SK-N-SH (cell line): Measurements from ENCODE around the gene OR2C1. TPM values are rescaled to one million over a fixed set of nuclear protein-coding genes. Genes with fewer than 3 reads are reported as not detected.
A peak's percentile ranks its signal among the peaks of the same experiment; 100 is the strongest.

ENCODE experiments used
- CTCF ChIA-PET: fragments of 300-600, 350-600 bp; formaldehyde crosslinking; extraction: SDS; loops from one replicate; lab custom pipeline; 2021; lab: Yijun Ruan, JAX
- POLR2A ChIA-PET: fragments of 350-600 bp; sonication (Branson Sonifier 250); formaldehyde crosslinking; extraction: SDS; loops from one replicate; lab custom pipeline; 2020; ENCODE audit warnings: antibody characterized with exemption, inconsistent platforms; lab: Yijun Ruan, JAX
- DNase-seq: peaks from one replicate; pipeline ENCODE4 v3.0.0; 2012
- H2AFZ ChIP-seq: fragments of 200-600 bp; sonication (generic); 2 replicates; pipeline ENCODE4 v1.8.1; 2016; ENCODE audit warnings: antibody characterized with exemption, mild to moderate bottlenecking, low read depth
- H3F3A ChIP-seq: fragments of 200-600 bp; sonication (generic); replicated peaks from 2 replicates; pipeline ENCODE3; 2016; ENCODE audit warnings: antibody characterized with exemption, mild to moderate bottlenecking; ENCODE audit not compliant: insufficient read depth
- H3K27ac ChIP-seq, 2 experiments: fragments of 200-500 bp in 1 of 2; fragments of 200-600 bp in 1 of 2; sonication (Bioruptor generic) in 1 of 2; sonication (generic), shearing (Covaris generic) in 1 of 2; 2 replicates each; pipeline versions ENCODE4 v1.5.1 to v1.6.1; 2014 to 2016; ENCODE audit warnings: low read depth in 2 of 2, inconsistent platforms in 1 of 2, low read length in 1 of 2, mild to moderate bottlenecking in 1 of 2, mixed read lengths in 1 of 2
- H3K27me3 ChIP-seq: fragments of 200-600 bp; sonication (generic), shearing (Covaris generic); 2 replicates; pipeline ENCODE4 v1.6.1; 2016; ENCODE audit warnings: mixed run types; ENCODE audit not compliant: insufficient read depth
- H3K36me3 ChIP-seq, 2 experiments: fragments of 200-500 bp in 1 of 2; fragments of 200-600 bp in 1 of 2; sonication (Bioruptor generic) in 1 of 2; sonication (generic) in 1 of 2; replicated peaks in 1 of 2; 2 replicates each; pipeline versions ENCODE3 to v1.5.1; 2014 to 2016; ENCODE audit warnings: low read length in 1 of 2, mild to moderate bottlenecking in 1 of 2; ENCODE audit not compliant: insufficient read depth in 2 of 2, control insufficient read depth in 1 of 2
- H3K4me1 ChIP-seq, 2 experiments: fragments of 200-500 bp in 1 of 2; fragments of 200-600 bp in 1 of 2; sonication (Bioruptor generic) in 1 of 2; sonication (generic), shearing (Covaris generic) in 1 of 2; 2 replicates each; pipeline versions ENCODE4 v1.5.1 to v1.6.1; 2014 to 2016; ENCODE audit warnings: low read depth in 1 of 2, low read length in 1 of 2, mixed run types in 1 of 2; ENCODE audit not compliant: insufficient read depth in 2 of 2, control insufficient read depth in 1 of 2
- H3K4me2 ChIP-seq: fragments of 200-600 bp; sonication (generic), shearing (Covaris generic); 2 replicates; pipeline ENCODE4 v1.6.1; 2017; ENCODE audit warnings: mixed run types
- H3K4me3 ChIP-seq, 2 experiments: fragments of 200-500 bp in 1 of 2; fragments of 200-600 bp in 1 of 2; sonication (Bioruptor generic) in 1 of 2; sonication (generic), shearing (Covaris generic) in 1 of 2; 2 replicates each; pipeline versions ENCODE4 v1.5.1 to v1.8.1; 2014 to 2016; ENCODE audit warnings: low read depth in 2 of 2, inconsistent platforms in 1 of 2, low read length in 1 of 2, mild to moderate bottlenecking in 1 of 2, mixed read lengths in 1 of 2, moderate library complexity in 1 of 2
- H3K79me2 ChIP-seq: fragments of 200-600 bp; sonication (generic); 2 replicates; pipeline ENCODE4 v1.8.1; 2017; ENCODE audit warnings: mild to moderate bottlenecking; ENCODE audit not compliant: insufficient read depth
- H3K9ac ChIP-seq: fragments of 200-600 bp; sonication (generic); 2 replicates; pipeline ENCODE4 v1.6.1; 2017; ENCODE audit warnings: mixed run types
- H3K9me2 ChIP-seq: fragments of 200-600 bp; sonication (generic); 2 replicates; pipeline ENCODE4 v1.6.1; 2017; ENCODE audit warnings: mixed run types
- H3K9me3 ChIP-seq: fragments of 200-600 bp; sonication (generic); 2 replicates; pipeline ENCODE4 v1.6.1; 2017; ENCODE audit warnings: mixed run types, mild to moderate bottlenecking, moderate library complexity
- H4K20me1 ChIP-seq: fragments of 200-600 bp; sonication (generic); 2 replicates; pipeline ENCODE4 v1.6.1; 2017; ENCODE audit warnings: mild to moderate bottlenecking, mixed run types; ENCODE audit not compliant: insufficient read depth
- CTCF ChIP-seq: fragments of 200-600 bp; sonication (generic); IDR thresholded peaks from 2 replicates; pipeline ENCODE4 v1.6.1; 2017; ENCODE audit warnings: antibody characterized with exemption, mild to moderate bottlenecking, moderate library complexity
- EP300 ChIP-seq, 2 experiments: IDR thresholded peaks; 2 replicates each; pipeline versions ENCODE4 v1.4.0 to v1.6.1; 2012; ENCODE audit warnings: borderline replicate concordance in 1 of 2, low read depth in 1 of 2, low read length in 1 of 2
- FOSL2 ChIP-seq: IDR thresholded peaks from 2 replicates; pipeline ENCODE4 v1.4.0; 2012; ENCODE audit warnings: low read depth, mild to moderate bottlenecking, moderate library complexity, borderline replicate concordance
- FOXJ3 ChIP-seq: sonication (generic); formaldehyde crosslinking; IDR thresholded peaks from 2 replicates; pipeline ENCODE4 v1.5.1; 2020; ENCODE audit warnings: mild to moderate bottlenecking, missing genetic modification reagents
- GABPA ChIP-seq: IDR thresholded peaks from 2 replicates; pipeline ENCODE4 v1.4.0; 2012; ENCODE audit warnings: low read depth, mild to moderate bottlenecking
- GATA2 ChIP-seq: sonication (generic); formaldehyde crosslinking; IDR thresholded peaks from 2 replicates; pipeline ENCODE4 v1.5.0; 2020; ENCODE audit warnings: mild to moderate bottlenecking, missing genetic modification reagents
- MEF2A ChIP-seq: IDR thresholded peaks from 2 replicates; pipeline ENCODE4 v1.4.0; 2012; ENCODE audit warnings: low read depth, borderline replicate concordance
- MXI1 ChIP-seq: IDR thresholded peaks from 2 replicates; pipeline ENCODE4 v1.6.1; 2012; ENCODE audit warnings: mild to moderate bottlenecking, low read depth, low read length, improper control_type of control experiment
- NRF1 ChIP-seq: IDR thresholded peaks from 2 replicates; pipeline ENCODE4 v1.6.1; 2012; ENCODE audit warnings: low read depth, mild to moderate bottlenecking, low read length
- PBX3 ChIP-seq: IDR thresholded peaks from 2 replicates; pipeline ENCODE4; 2012
- RFX5 ChIP-seq: IDR thresholded peaks from 2 replicates; pipeline ENCODE4 v1.6.1; 2012; ENCODE audit warnings: mild to moderate bottlenecking, improper control_type of control experiment, low read length
- SMC3 ChIP-seq: IDR thresholded peaks from 2 replicates; pipeline ENCODE4 v1.6.1; 2012; ENCODE audit warnings: low read depth, low read length, improper control_type of control experiment
- TAF1 ChIP-seq: IDR thresholded peaks from 2 replicates; pipeline ENCODE4 v1.6.1; 2012; ENCODE audit warnings: low read depth, mild to moderate bottlenecking, low read length, moderate library complexity, borderline replicate concordance
- TCF12 ChIP-seq: IDR thresholded peaks from 2 replicates; pipeline ENCODE4 v1.4.0; 2012
- USF2 ChIP-seq: fragments of 150-350 bp; IDR thresholded peaks from 2 replicates; pipeline ENCODE4 v1.6.1; 2017; ENCODE audit warnings: antibody characterized with exemption, low read length, low read depth, borderline replicate concordance
- YY1 ChIP-seq: IDR thresholded peaks from 2 replicates; pipeline ENCODE4 v1.4.0; 2012; ENCODE audit warnings: low read depth, mild to moderate bottlenecking
- WGBS: methylation state at CpG from one replicate; pipeline ENCODE4 v1.1.6; 2017; ENCODE audit warnings: low lambda C conversion rate; 5-methylcytosine and 5-hydroxymethylcytosine counted together
- polyA plus RNA-seq, 3 experiments: library from polyadenylated mRNA; depleted of rRNA; stranded (reverse); fragments of >200 nt; gene quantifications; 2 replicates each; pipeline ENCODE4 v1.2.3, GENCODE V29; 2012

The OR2C1 gene
- polyA plus RNA-seq, 1 of the 3 experiments (the other 2 are of a cell fraction): not detected

- peaks cover 21 to 30% of the 10 kb centered on the region in 2 experiments for H3K36me3 ChIP-seq
- WGBS: 77% methylated on average over 3 of the region's 3 CpGs
- no peak overlapping the region for H3K4me2 ChIP-seq
- POLR2A ChIA-PET: no interaction called here
- H3K79me2 ChIP-seq: no peaks in the 10 kb centered on the region
- no peaks in the 10 kb centered on the region for H3K27me3 ChIP-seq
- no peaks in the 10 kb centered on the region for H3F3A ChIP-seq
- no peak overlapping the region for H2AFZ ChIP-seq
- DNase-seq: no peak
- no peaks in the 10 kb centered on the region for H3K9me2 ChIP-seq
- no peak overlapping the region for H3K9ac ChIP-seq
- peaks cover 21% of the 10 kb centered on the region for H3K9me3 ChIP-seq
- no peaks in the 10 kb centered on the region for H3K4me1 ChIP-seq
- TF ChIP-seq GABPA: no peak
- TF ChIP-seq TCF12: peak; percentile 18; the same call in 1 of the 2 replicates
- H3K4me3 ChIP-seq: no peak overlapping the region; a peak in 1 of 4 replicates
- CTCF ChIA-PET: no interaction called here
- H3K27ac ChIP-seq: no peak overlapping the region
- no peaks in the 10 kb centered on the region for H4K20me1 ChIP-seq
Observed at GRCh38 chr16:3317315-3317999, 38.2 kb upstream of the OR2C1 start.

GRCh38 chr16:3321816-3322215 lies 33.9 kb upstream of the OR2C1 start:
- no peaks in the 10 kb centered on the region for H3K79me2 ChIP-seq
- no peaks in the 10 kb centered on the region for H3F3A ChIP-seq
- no peaks in the 10 kb centered on the region for H3K27me3 ChIP-seq
- H3K4me1 ChIP-seq: no peaks in the 10 kb centered on the region
- H3K4me2 ChIP-seq: no peak overlapping the region
- peaks cover 9 to 15% of the 10 kb centered on the region in 2 experiments for H3K36me3 ChIP-seq
- no peak for DNase-seq
- 20% methylated on average over 2 of the region's 2 CpGs for WGBS
- POLR2A ChIA-PET: no interaction called here
- no peak for TF ChIP-seq GATA2 (CRISPR knock-in tag)
- TF ChIP-seq TAF1: no peak
- TF ChIP-seq GABPA: no peak
- no peak for TF ChIP-seq MXI1
- no peak for TF ChIP-seq PBX3
- TF ChIP-seq NRF1: no peak
- TF ChIP-seq FOXJ3 (CRISPR knock-in tag): no peak
- no peak for TF ChIP-seq EP300 (IDR thresholded peaks at IDR 0.05; ENCODE audit: borderline replicate concordance in 1 of 2, low read depth in 1 of 2, low read length in 1 of 2)
- no peak for TF ChIP-seq TCF12
- no peak for TF ChIP-seq FOSL2
- no peak for TF ChIP-seq CTCF
- TF ChIP-seq YY1: no peak
- TF ChIP-seq MEF2A: no peak
- TF ChIP-seq RFX5: no peak
- TF ChIP-seq USF2: no peak
- TF ChIP-seq SMC3: no peak
- H3K9me3 ChIP-seq: peaks cover 11% of the 10 kb centered on the region; the same call in 1 of the 2 replicates
- H3K4me3 ChIP-seq: no peak overlapping the region
- no peak overlapping the region for H3K9ac ChIP-seq
- H2AFZ ChIP-seq: no peak overlapping the region
- no peaks in the 10 kb centered on the region for H4K20me1 ChIP-seq
- H3K9me2 ChIP-seq: no peaks in the 10 kb centered on the region
- no peak overlapping the region for H3K27ac ChIP-seq
- CTCF ChIA-PET: interaction anchor here (1.0 kb wide), 1 partner anchor 9 kb away, joined by 3 read pairs; no protein-coding TSS in a partner anchor
